Activated T-helper 2 cell treated with anti-CD3 and anti-CD28 coated beads, Interferon-gamma antibody, Interleukin-2, Interleukin-4, amounts not matched to agents 10 μg/mL and 5 μg/mL and 100 μg/mL, durations not matched to agents 14 hours and 24 hours and 36 hours (primary cell): ENCODE data around the gene PSMB7. TPM values are rescaled to one million over a fixed set of nuclear protein-coding genes. Genes with fewer than 3 reads are reported as not detected.

Experiments used
- DNase-seq: peaks from one replicate; pipeline ENCODE4 v3.0.0; 2021; ENCODE audit warnings: low spot score
- H3K27ac Mint-ChIP-seq: one replicate; pipeline ENCODE4 v1.8.0; 2021; ENCODE audit warnings: mixed read lengths
- H3K27me3 Mint-ChIP-seq: one replicate; pipeline ENCODE4 v1.8.0; 2021; ENCODE audit warnings: low read depth, mixed read lengths
- H3K36me3 Mint-ChIP-seq: one replicate; pipeline ENCODE4 v1.8.0; 2021; ENCODE audit warnings: low read depth, mixed read lengths
- H3K4me1 Mint-ChIP-seq: one replicate; pipeline ENCODE4 v1.8.0; 2021; ENCODE audit warnings: low read depth, mixed read lengths
- H3K4me3 Mint-ChIP-seq: one replicate; pipeline ENCODE4 v1.8.0; 2021; ENCODE audit warnings: low read depth, mild to moderate bottlenecking, moderate library complexity, mixed read lengths
- H3K9me3 Mint-ChIP-seq: one replicate; pipeline ENCODE4 v1.8.0; 2021; ENCODE audit warnings: mixed read lengths
- intact Hi-C: fragments of 100-400 bp; cut with micrococcal nuclease; formaldehyde crosslinking; loops from one replicate; pipeline ENCODE4 v1.15.1; 2023
- total RNA-seq: library from RNA; stranded (reverse); gene quantifications from 2 replicates; pipeline ENCODE4 v1.2.3, GENCODE V29; 2022

Gene PSMB7
- total RNA-seq, 1 donor from 2014 or later: 211 TPM

GRCh38 chr9:124384210-124384609 lies 31.0 kb downstream of the PSMB7 start:
- Mint-ChIP-seq H3K9me3 (no peaks in the 10 kb centered on the region), H3K4me3 (no peak overlapping the region), H3K27me3 (no peaks in the 10 kb centered on the region), H3K27ac (no peak overlapping the region), H3K36me3 (peaks cover 39% of the 10 kb centered on the region), H3K4me1 (peaks cover 14% of the 10 kb centered on the region)
- no peak for DNase-seq
- intact Hi-C loops: no loop called here

- peaks cover 9% of the 10 kb centered on the region for H3K4me1 Mint-ChIP-seq
- H3K9me3 Mint-ChIP-seq: no peaks in the 10 kb centered on the region
- no peak overlapping the region for H3K27ac Mint-ChIP-seq
- intact Hi-C loops: no loop called here
- no peak for DNase-seq
- peaks cover 40% of the 10 kb centered on the region for H3K36me3 Mint-ChIP-seq
- H3K27me3 Mint-ChIP-seq: no peaks in the 10 kb centered on the region
- H3K4me3 Mint-ChIP-seq: no peak overlapping the region
These were observed 33.9 kb downstream of the PSMB7 start for GRCh38 chr9:124381170-124381945.

- Mint-ChIP-seq H3K27me3 (no peaks in the 10 kb centered on the region), H3K9me3 (no peaks in the 10 kb centered on the region), H3K4me1 (peaks cover 7% of the 10 kb centered on the region), H3K36me3 (peaks cover 42% of the 10 kb centered on the region), H3K27ac (no peak overlapping the region), H3K4me3 (no peak overlapping the region)
- intact Hi-C loops: no loop called here
- no peak for DNase-seq
These were observed 37.5 kb downstream of the PSMB7 start for GRCh38 chr9:124377551-124378406.

- no peak overlapping the region for H3K4me3 Mint-ChIP-seq
- H3K4me1 Mint-ChIP-seq: peaks cover 12% of the 10 kb centered on the region
- H3K27ac Mint-ChIP-seq: no peak overlapping the region
- H3K27me3 Mint-ChIP-seq: no peaks in the 10 kb centered on the region
- H3K9me3 Mint-ChIP-seq: no peaks in the 10 kb centered on the region
- intact Hi-C loops: no loop called here
- DNase-seq: no peak
- H3K36me3 Mint-ChIP-seq: peaks cover 42% of the 10 kb centered on the region
These were observed 38.9 kb downstream of the PSMB7 start for GRCh38 chr9:124376329-124376728.

GRCh38 chr9:124375726-124376125 lies 39.5 kb downstream of the PSMB7 start:
- intact Hi-C loops: no loop called here
- Mint-ChIP-seq H3K4me1 (peaks cover 8% of the 10 kb centered on the region), H3K36me3 (peaks cover 42% of the 10 kb centered on the region), H3K9me3 (no peaks in the 10 kb centered on the region), H3K4me3 (no peak overlapping the region), H3K27ac (no peak overlapping the region), H3K27me3 (no peaks in the 10 kb centered on the region)
- DNase-seq: no peak

GRCh38 chr9:124373851-124374250 lies 41.4 kb downstream of the PSMB7 start:
- intact Hi-C loops: no loop called here
- Mint-ChIP-seq H3K9me3 (no peaks in the 10 kb centered on the region), H3K27ac (no peak overlapping the region), H3K36me3 (peaks cover 30% of the 10 kb centered on the region), H3K4me1 (peaks cover 8% of the 10 kb centered on the region), H3K27me3 (no peaks in the 10 kb centered on the region), H3K4me3 (no peak overlapping the region)
- DNase-seq: no peak

GRCh38 chr9:124373386-124373785 lies 41.9 kb downstream of the PSMB7 start:
- no peak for DNase-seq
- Mint-ChIP-seq H3K27ac (no peak overlapping the region), H3K9me3 (no peaks in the 10 kb centered on the region), H3K36me3 (peaks cover 28% of the 10 kb centered on the region), H3K27me3 (no peaks in the 10 kb centered on the region), H3K4me3 (no peak overlapping the region), H3K4me1 (peaks cover 11% of the 10 kb centered on the region)
- intact Hi-C loops: no loop called here

GRCh38 chr9:124372038-124372437 lies 43.2 kb downstream of the PSMB7 start:
- Mint-ChIP-seq H3K36me3 (peaks cover 28% of the 10 kb centered on the region), H3K4me3 (no peak overlapping the region), H3K27ac (no peak overlapping the region), H3K9me3 (no peaks in the 10 kb centered on the region), H3K27me3 (no peaks in the 10 kb centered on the region), H3K4me1 (peaks cover 21% of the 10 kb centered on the region)
- DNase-seq: no peak
- intact Hi-C loops: no loop called here

- no peak for DNase-seq
- Mint-ChIP-seq H3K4me3 (no peak overlapping the region), H3K36me3 (peaks cover 32% of the 10 kb centered on the region), H3K4me1 (peaks cover 28% of the 10 kb centered on the region), H3K27ac (no peak overlapping the region), H3K27me3 (no peaks in the 10 kb centered on the region), H3K9me3 (no peaks in the 10 kb centered on the region)
- intact Hi-C loops: no loop called here
These were observed 44.2 kb downstream of the PSMB7 start for GRCh38 chr9:124370896-124371582.

- H3K4me3 Mint-ChIP-seq: no peak overlapping the region
- H3K27ac Mint-ChIP-seq: no peak overlapping the region
- no peaks in the 10 kb centered on the region for H3K9me3 Mint-ChIP-seq
- H3K27me3 Mint-ChIP-seq: no peaks in the 10 kb centered on the region
- no peak for DNase-seq
- intact Hi-C loops: no loop called here
- H3K4me1 Mint-ChIP-seq: peaks cover 28% of the 10 kb centered on the region
- H3K36me3 Mint-ChIP-seq: peaks cover 27% of the 10 kb centered on the region
These were observed 45.9 kb downstream of the PSMB7 start for GRCh38 chr9:124369231-124369797.

- no peak overlapping the region for H3K27ac Mint-ChIP-seq
These were observed 46.5 kb downstream of the PSMB7 start for GRCh38 chr9:124368692-124369091.

GRCh38 chr9:124366476-124367220 lies 48.6 kb downstream of the PSMB7 start:
- no peak overlapping the region for H3K27ac Mint-ChIP-seq
- intact Hi-C loops: no loop called here
- peaks cover 23% of the 10 kb centered on the region for H3K4me1 Mint-ChIP-seq
- H3K4me3 Mint-ChIP-seq: no peak overlapping the region
- H3K36me3 Mint-ChIP-seq: peaks cover 16% of the 10 kb centered on the region
- H3K27me3 Mint-ChIP-seq: no peaks in the 10 kb centered on the region
- no peaks in the 10 kb centered on the region for H3K9me3 Mint-ChIP-seq
- DNase-seq: no peak

More at GRCh38 chr9:124368692-124369091, 46.5 kb downstream of the PSMB7 start:
- no peaks in the 10 kb centered on the region for H3K9me3 Mint-ChIP-seq
- intact Hi-C loops: no loop called here
- DNase-seq: no peak
- peaks cover 27% of the 10 kb centered on the region for H3K36me3 Mint-ChIP-seq
- H3K4me1 Mint-ChIP-seq: peaks cover 28% of the 10 kb centered on the region
- H3K27me3 Mint-ChIP-seq: no peaks in the 10 kb centered on the region
- H3K4me3 Mint-ChIP-seq: no peak overlapping the region
